Progenitor cell of endocrine pancreas (in vitro differentiated cells): ENCODE measurements around the gene RNLS. TPM values are rescaled to one million over a fixed set of nuclear protein-coding genes. Genes with fewer than 3 reads are reported as not detected.

ENCODE experiments used
- DNase-seq: peaks from one replicate; pipeline ENCODE4 v3.0.0; 2021; ENCODE audit warnings: low spot score; ENCODE audit not compliant: unreplicated experiment
- H3K27ac Mint-ChIP-seq: 2 replicates; pipeline ENCODE4 v1.8.0; 2021; ENCODE audit warnings: mild to moderate bottlenecking, moderate library complexity, mixed read lengths
- H3K27me3 Mint-ChIP-seq: 2 replicates; pipeline ENCODE4 v1.8.0; 2021; ENCODE audit warnings: mixed read lengths
- H3K36me3 Mint-ChIP-seq: 2 replicates; pipeline ENCODE4 v1.8.0; 2022; ENCODE audit warnings: mixed read lengths; ENCODE audit not compliant: insufficient read depth
- H3K4me1 Mint-ChIP-seq: 2 replicates; pipeline ENCODE4 v1.8.0; 2021; ENCODE audit warnings: low read depth, mixed read lengths
- H3K4me3 Mint-ChIP-seq: 2 replicates; pipeline ENCODE4 v1.8.0; 2021; ENCODE audit warnings: low read depth, mild to moderate bottlenecking, moderate library complexity, mixed read lengths
- H3K9me3 Mint-ChIP-seq: 2 replicates; pipeline ENCODE4 v1.8.0; 2021; ENCODE audit warnings: low read depth, mixed read lengths
- CTCF ChIP-seq: fragments of 200-600 bp; sonication (generic); IDR thresholded peaks from one replicate; pipeline ENCODE4 v1.5.0; 2021; ENCODE audit warnings: antibody characterized with exemption, mild to moderate bottlenecking; ENCODE audit not compliant: unreplicated experiment
- total RNA-seq: library from RNA; stranded (reverse); gene quantifications from 2 replicates; pipeline ENCODE4 v1.2.1, GENCODE V29; 2021

RNLS gene
- total RNA-seq, 1 donor from 2014 or later = 7.5 TPM

- Mint-ChIP-seq H3K27ac (no peak overlapping the region), H3K36me3 (no peaks in the 10 kb centered on the region), H3K4me3 (no peak overlapping the region), H3K27me3 (peaks cover 4% of the 10 kb centered on the region), H3K4me1 (peaks cover 8% of the 10 kb centered on the region), H3K9me3 (no peaks in the 10 kb centered on the region)
- no peak for TF ChIP-seq CTCF
- DNase-seq = no peak
Measured at GRCh38 chr10:88537322-88537721, 45.8 kb downstream of the RNLS start.

- Mint-ChIP-seq H3K27me3 (peaks cover 4% of the 10 kb centered on the region), H3K4me3 (no peak overlapping the region), H3K36me3 (no peaks in the 10 kb centered on the region), H3K9me3 (no peaks in the 10 kb centered on the region), H3K4me1 (peaks cover 8% of the 10 kb centered on the region), H3K27ac (no peak overlapping the region)
- TF ChIP-seq CTCF = no peak
- DNase-seq = no peak
Measured at GRCh38 chr10:88536437-88536836, 46.7 kb downstream of the RNLS start.

GRCh38 chr10:88534072-88534665 is 48.9 kb downstream of the RNLS start:
- H3K27ac Mint-ChIP-seq = no peak overlapping the region
- no peak overlapping the region for H3K4me3 Mint-ChIP-seq
- TF ChIP-seq CTCF = no peak
- peaks cover 6% of the 10 kb centered on the region for H3K4me1 Mint-ChIP-seq
- H3K36me3 Mint-ChIP-seq = no peaks in the 10 kb centered on the region
- peaks cover 4% of the 10 kb centered on the region for H3K27me3 Mint-ChIP-seq
- no peaks in the 10 kb centered on the region for H3K9me3 Mint-ChIP-seq
- DNase-seq = no peak

GRCh38 chr10:88531392-88532052 is 51.6 kb downstream of the RNLS start:
- H3K27ac Mint-ChIP-seq = no peak overlapping the region
- no peak for TF ChIP-seq CTCF
- H3K4me3 Mint-ChIP-seq = no peak overlapping the region
- H3K36me3 Mint-ChIP-seq = no peaks in the 10 kb centered on the region
- peaks cover 2% of the 10 kb centered on the region for H3K4me1 Mint-ChIP-seq
- H3K9me3 Mint-ChIP-seq = no peaks in the 10 kb centered on the region
- peaks cover 4% of the 10 kb centered on the region for H3K27me3 Mint-ChIP-seq
- no peak for DNase-seq

- no peak overlapping the region for H3K27ac Mint-ChIP-seq
- no peak overlapping the region for H3K4me3 Mint-ChIP-seq
- TF ChIP-seq CTCF = no peak
- no peaks in the 10 kb centered on the region for H3K9me3 Mint-ChIP-seq
- DNase-seq = no peak
- peaks cover 2% of the 10 kb centered on the region for H3K4me1 Mint-ChIP-seq
- no peaks in the 10 kb centered on the region for H3K36me3 Mint-ChIP-seq
- peaks cover 4% of the 10 kb centered on the region for H3K27me3 Mint-ChIP-seq
Measured at GRCh38 chr10:88530629-88531391, 52.3 kb downstream of the RNLS start.
